ENCODE data around the gene TMEM120B. TPM values are rescaled to one million over a fixed set of nuclear protein-coding genes. Genes with fewer than 3 reads are reported as not detected.
A peak's percentile ranks its signal among the peaks of the same experiment; 100 is the strongest.
"Not testable (repeated sequence)": the region's sequence is repeated elsewhere in the genome, so short reads cannot be mapped to it uniquely, and the experiment has no call there.

Gene TMEM120B
- total and polyA plus RNA-seq, 8 donors = 8.5 to 17.7 (median 12.0) TPM

DNA sequence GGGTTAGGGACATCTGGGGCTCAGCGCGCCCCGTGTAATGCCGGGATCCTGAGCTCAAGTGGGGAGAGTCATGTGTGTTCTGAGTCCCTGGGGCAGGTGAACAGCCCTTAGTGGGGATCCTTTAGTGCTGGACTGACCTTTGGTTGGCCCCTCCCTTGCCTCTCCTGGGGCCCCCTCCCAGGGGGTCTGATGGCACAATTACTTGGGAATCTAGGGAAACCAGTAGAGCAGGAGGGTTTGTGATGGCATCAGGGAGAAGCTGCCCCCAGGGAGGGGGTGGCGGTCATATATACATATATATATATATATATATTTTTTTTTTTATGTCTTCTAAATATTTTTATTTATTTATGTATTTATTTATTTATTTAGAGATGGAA, 43.0 kb upstream of the TMEM120B start, which contains the start of gene MORN3:
Gene MORN3, minus strand, starts transcription at position 134 of the 380 bp plus-strand sequence. CDS start 171 bp downstream, outside the sequence.
- intact Hi-C loops (cut with DNase I) = no loop called here
- no peaks in the 10 kb centered on the region for H3K36me3 ChIP-seq
- H3K9me3 ChIP-seq = no peaks in the 10 kb centered on the region
- H3K4me3 ChIP-seq = no peak within 1 kb of the TSS
- no peaks in the 10 kb centered on the region for H3K27me3 ChIP-seq
- no peak within 1 kb of the TSS for H3K27ac ChIP-seq
- DNase-seq (no peak), ATAC-seq (no peak)
- H3K4me1 ChIP-seq = peaks cover 7 to 29% of the 10 kb centered on the region in 2 donors
- TF ChIP-seq, protein P1, sequence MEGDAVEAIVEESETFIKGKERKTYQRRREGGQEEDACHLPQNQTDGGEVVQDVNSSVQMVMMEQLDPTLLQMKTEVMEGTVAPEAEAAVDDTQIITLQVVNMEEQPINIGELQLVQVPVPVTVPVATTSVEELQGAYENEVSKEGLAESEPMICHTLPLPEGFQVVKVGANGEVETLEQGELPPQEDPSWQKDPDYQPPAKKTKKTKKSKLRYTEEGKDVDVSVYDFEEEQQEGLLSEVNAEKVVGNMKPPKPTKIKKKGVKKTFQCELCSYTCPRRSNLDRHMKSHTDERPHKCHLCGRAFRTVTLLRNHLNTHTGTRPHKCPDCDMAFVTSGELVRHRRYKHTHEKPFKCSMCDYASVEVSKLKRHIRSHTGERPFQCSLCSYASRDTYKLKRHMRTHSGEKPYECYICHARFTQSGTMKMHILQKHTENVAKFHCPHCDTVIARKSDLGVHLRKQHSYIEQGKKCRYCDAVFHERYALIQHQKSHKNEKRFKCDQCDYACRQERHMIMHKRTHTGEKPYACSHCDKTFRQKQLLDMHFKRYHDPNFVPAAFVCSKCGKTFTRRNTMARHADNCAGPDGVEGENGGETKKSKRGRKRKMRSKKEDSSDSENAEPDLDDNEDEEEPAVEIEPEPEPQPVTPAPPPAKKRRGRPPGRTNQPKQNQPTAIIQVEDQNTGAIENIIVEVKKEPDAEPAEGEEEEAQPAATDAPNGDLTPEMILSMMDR (IDR thresholded peaks at IDR 0.05) = no peak

DNA sequence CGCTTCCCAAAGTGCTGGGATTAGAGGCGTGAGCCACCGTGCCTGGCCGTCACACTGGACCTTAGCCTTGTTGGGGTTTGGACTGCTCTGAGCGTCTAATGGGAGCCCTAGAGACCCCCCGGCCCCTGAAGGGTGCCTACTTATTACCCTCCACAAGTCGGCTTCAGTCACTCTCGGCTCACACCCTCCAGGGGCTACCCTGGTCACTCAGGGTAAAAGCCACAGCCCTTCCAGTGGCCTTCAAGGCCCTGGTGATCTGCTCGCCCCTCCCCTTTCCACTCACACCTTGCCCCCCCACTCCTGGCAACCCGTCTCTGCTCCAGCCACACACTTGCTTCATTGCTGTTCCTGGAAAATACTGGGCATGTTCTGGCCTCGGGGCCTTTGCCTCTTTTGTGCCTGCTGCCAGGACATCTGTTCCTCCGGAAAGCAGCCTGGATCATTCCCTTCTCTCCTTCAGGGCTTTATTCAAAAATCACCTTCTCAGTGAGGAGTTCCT, 39.5 kb upstream of the TMEM120B start:
- H3K4me1 ChIP-seq = peaks cover 7 to 21% of the 10 kb centered on the region in 2 donors
- H3K4me3 ChIP-seq = peak overlapping the region; percentile 40 to 51
- TF ChIP-seq, protein P1 (IDR thresholded peaks at IDR 0.05) = no peak
- H3K27ac ChIP-seq = peak overlapping the region in 1 of 2 donors; percentile 64
- peak; percentile 18 for ATAC-seq
- no peaks in the 10 kb centered on the region for H3K9me3 ChIP-seq
- peak in 1 of 4 donors; percentile 37 for DNase-seq
- no peaks in the 10 kb centered on the region for H3K27me3 ChIP-seq
- intact Hi-C loops (cut with DNase I) = loop anchor here in 1 of 2 donors (10.0 kb wide), 2 partner anchors 48 to 118 kb away; partner anchors contain the start of gene ORAI1
- no peaks in the 10 kb centered on the region for H3K36me3 ChIP-seq

GRCh38 chr12:121676190-121676589, 36.4 kb upstream of the TMEM120B start:
- H3K9me3 ChIP-seq = no peaks in the 10 kb centered on the region
- H3K4me1 ChIP-seq = peaks cover 7 to 22% of the 10 kb centered on the region in 2 donors
- ATAC-seq (no peak), DNase-seq (no peak)
- TF ChIP-seq, protein P1 (IDR thresholded peaks at IDR 0.05) = no peak
- intact Hi-C loops (cut with DNase I) = loop anchor here in 1 of 2 donors (10.0 kb wide), 2 partner anchors 51 to 121 kb away; partner anchors contain the start of gene ORAI1
- H3K36me3 ChIP-seq = no peaks in the 10 kb centered on the region
- H3K27ac ChIP-seq = no peak overlapping the region
- no peak overlapping the region for H3K4me3 ChIP-seq
- H3K27me3 ChIP-seq = no peaks in the 10 kb centered on the region

DNA sequence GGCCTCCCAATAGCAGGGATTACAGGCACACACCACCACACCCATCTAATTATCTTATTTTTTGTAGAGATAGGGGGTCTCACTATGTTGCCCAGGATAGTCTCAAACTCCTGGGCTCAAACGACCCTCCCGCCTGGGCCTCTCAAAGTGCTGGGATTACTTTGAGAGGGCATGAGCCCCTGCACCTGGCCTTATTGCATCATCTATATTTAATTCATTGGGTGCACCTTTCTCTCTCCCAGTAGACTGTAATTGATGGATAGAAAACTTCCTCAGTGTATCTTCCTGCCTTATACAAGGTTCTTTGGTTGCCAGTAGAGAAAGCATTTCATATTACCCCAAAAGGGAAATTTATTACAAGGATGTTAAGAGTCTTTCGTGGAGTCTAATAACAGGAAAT, 34.2 kb upstream of the TMEM120B start:
- ATAC-seq (no peak), DNase-seq (no peak)
- intact Hi-C loops (cut with DNase I) = loop anchor here in 1 of 2 donors (10.0 kb wide), 2 partner anchors 54 to 124 kb away; partner anchors contain the start of gene ORAI1
- Histone ChIP-seq H3K36me3 (no peaks in the 10 kb centered on the region), H3K27me3 (no peaks in the 10 kb centered on the region), H3K4me1 (peaks cover 0 to 12% of the 10 kb centered on the region in 2 donors), H3K27ac (no peak overlapping the region), H3K4me3 (no peak overlapping the region), H3K9me3 (no peaks in the 10 kb centered on the region)
- TF ChIP-seq, protein P1 (IDR thresholded peaks at IDR 0.05) = no peak

GRCh38 chr12:121678716-121679300, 33.7 kb upstream of the TMEM120B start:
- ATAC-seq (no peak), DNase-seq (no peak)
- H3K36me3 ChIP-seq = no peaks in the 10 kb centered on the region
- H3K9me3 ChIP-seq = no peaks in the 10 kb centered on the region
- H3K27ac ChIP-seq = no peak overlapping the region
- intact Hi-C loops (cut with DNase I) = loop anchor here in 1 of 2 donors (10.0 kb wide), 2 partner anchors 54 to 124 kb away; partner anchors contain the start of gene ORAI1
- H3K4me3 ChIP-seq = no peak overlapping the region
- TF ChIP-seq, protein P1 (IDR thresholded peaks at IDR 0.05) = no peak
- H3K27me3 ChIP-seq = no peaks in the 10 kb centered on the region
- H3K4me1 ChIP-seq = peaks cover 0 to 10% of the 10 kb centered on the region in 2 donors

DNA sequence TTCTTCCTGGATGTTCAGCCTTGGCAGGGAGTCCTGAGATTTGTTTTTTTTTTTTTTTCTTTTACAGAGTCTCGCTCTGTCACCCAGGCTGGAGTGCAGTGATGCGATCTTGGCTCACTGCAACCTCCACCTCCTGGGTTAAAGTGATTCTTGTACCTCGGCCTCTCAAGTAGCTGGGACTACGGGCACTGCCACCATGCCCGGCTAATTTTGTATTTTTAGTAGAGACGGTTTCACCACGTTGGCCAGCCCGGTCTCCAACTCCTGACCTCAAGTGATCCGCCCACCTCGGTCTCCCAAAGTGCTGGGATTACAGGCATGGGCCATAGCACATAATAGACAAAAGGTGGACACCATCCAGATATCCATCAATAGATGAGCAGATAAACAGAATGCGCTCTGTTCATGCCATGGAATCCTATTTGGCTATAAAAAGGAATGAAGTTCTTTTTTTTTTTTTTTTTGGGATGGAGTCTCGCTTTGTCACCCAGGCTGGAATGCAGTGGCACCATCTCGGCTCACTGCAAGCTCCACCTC, 32.8 kb upstream of the TMEM120B start:
- H3K4me1 ChIP-seq, H3K9me3 ChIP-seq, DNase-seq, H3K27me3 ChIP-seq, H3K4me3 ChIP-seq, H3K36me3 ChIP-seq, H3K27ac ChIP-seq, ATAC-seq: not testable (repeated sequence)
- intact Hi-C loops (cut with DNase I) = loop anchor here (5.0 to 10.0 kb wide), 4 partner anchors 55 to 187 kb away; partner anchors contain the start of gene ORAI1 (in 1 of the 2)
